Measurements from ENCODE around the gene CCRL2.

The CCRL2 gene

GRCh38 chr3:46406443-46406787 is 644 bp upstream of the CCRL2 start:
- no peak for TF ChIP-seq ZNF274 (IDR thresholded peaks at IDR 0.05; ENCODE audit: low read depth, low read length)
- H3K4me3 ChIP-seq (ENCODE audit: low read length): no peak overlapping the region

GRCh38 chr3:46407970-46408369 is 911 bp downstream of the CCRL2 start:
- TF ChIP-seq ZNF274 (IDR thresholded peaks at IDR 0.05; ENCODE audit: low read depth, low read length): no peak
- no peak overlapping the region; the same call in 1 of the 2 replicates for H3K4me3 ChIP-seq (ENCODE audit: low read length)

GRCh38 chr3:46408853-46409252 is 1.8 kb downstream of the CCRL2 start:
- TF ChIP-seq ZNF274 (IDR thresholded peaks at IDR 0.05; ENCODE audit: low read depth, low read length): no peak
- no peak overlapping the region for H3K4me3 ChIP-seq (ENCODE audit: low read length)

- no peak overlapping the region for H3K4me3 ChIP-seq (ENCODE audit: low read length)
- no peak for TF ChIP-seq ZNF274 (IDR thresholded peaks at IDR 0.05; ENCODE audit: low read depth, low read length)
Observed at GRCh38 chr3:46409739-46410489, 2.9 kb downstream of the CCRL2 start.

GRCh38 chr3:46410669-46411068 is 3.6 kb downstream of the CCRL2 start:
- H3K4me3 ChIP-seq (ENCODE audit: low read length): no peak overlapping the region
- no peak for TF ChIP-seq ZNF274 (IDR thresholded peaks at IDR 0.05; ENCODE audit: low read depth, low read length)

DNA sequence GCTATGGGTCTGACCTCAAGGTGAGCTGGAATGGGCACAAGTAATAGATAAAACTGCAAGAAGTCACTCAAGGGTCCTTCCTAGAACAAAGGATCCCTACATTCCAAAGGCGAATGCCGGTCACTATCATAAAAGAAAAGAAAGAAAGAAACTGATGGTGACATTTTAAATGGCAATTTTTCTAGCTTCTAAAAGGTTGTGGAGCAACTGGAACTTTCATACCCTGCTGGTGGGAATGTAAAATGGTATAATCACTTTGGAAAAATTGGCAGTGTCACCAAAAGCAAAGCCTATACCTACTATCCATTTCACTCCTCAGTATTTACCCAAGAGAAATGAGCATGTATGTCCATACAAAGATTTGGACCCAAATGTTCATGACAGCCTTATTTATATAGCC is 4.2 kb downstream of the CCRL2 start:
- TF ChIP-seq ZNF274 (IDR thresholded peaks at IDR 0.05; ENCODE audit: low read depth, low read length): no peak
- no peak overlapping the region for H3K4me3 ChIP-seq (ENCODE audit: low read length)

DNA sequence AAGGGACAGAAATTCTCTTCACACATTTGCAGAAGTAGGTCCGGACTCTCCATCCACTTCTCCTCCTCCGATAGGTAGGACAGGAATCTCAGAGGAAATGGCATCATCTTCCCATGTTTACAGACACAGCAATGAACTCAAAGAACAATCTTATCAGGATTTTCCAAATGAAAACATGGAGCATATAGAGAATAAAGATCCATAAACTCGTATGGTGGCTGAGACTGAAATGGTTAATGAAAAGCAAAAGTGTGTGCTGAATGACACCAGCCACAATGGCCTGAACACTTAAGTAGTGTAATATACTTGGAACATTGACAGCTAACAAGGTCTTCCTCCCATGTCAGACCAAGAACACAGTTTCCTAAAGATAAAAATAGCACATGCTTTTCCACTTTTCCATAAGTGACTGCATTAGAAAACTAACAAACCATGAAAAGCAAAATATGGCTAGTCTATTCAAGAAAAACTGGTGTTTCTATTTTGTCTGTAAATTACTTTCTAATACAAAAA is 5.8 kb downstream of the CCRL2 start:
- H3K4me3 ChIP-seq (ENCODE audit: low read length): no peak overlapping the region
- no peak for TF ChIP-seq ZNF274 (IDR thresholded peaks at IDR 0.05; ENCODE audit: low read depth, low read length)

- H3K4me3 ChIP-seq (ENCODE audit: low read length): no peak overlapping the region
- TF ChIP-seq ZNF274 (IDR thresholded peaks at IDR 0.05; ENCODE audit: low read depth, low read length): no peak
Observed at GRCh38 chr3:46413951-46414350, 6.9 kb downstream of the CCRL2 start.

DNA sequence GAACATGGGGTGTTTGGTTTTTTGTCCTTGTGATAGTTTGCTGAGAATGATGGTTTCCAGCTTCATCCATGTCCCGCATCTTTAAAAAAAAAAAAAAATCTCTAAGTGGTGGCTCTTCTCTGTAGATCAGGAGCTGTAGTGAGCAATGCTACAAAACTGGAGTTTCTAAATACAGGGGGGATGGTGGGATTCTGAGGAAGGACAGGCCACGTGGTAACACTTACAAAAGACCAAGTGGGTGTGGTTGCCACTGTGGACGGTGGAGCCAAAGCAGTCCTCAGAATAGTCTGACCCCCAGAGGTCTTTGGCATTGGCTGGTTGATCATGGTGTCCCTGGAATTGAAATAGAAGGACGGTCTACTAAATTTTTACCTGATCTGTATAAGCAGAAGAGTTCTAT is 7.7 kb downstream of the CCRL2 start:
- no peak for TF ChIP-seq ZNF274 (IDR thresholded peaks at IDR 0.05; ENCODE audit: low read depth, low read length)
- H3K4me3 ChIP-seq (ENCODE audit: low read length): no peak overlapping the region

- TF ChIP-seq ZNF274 (IDR thresholded peaks at IDR 0.05; ENCODE audit: low read depth, low read length): no peak
- H3K4me3 ChIP-seq (ENCODE audit: low read length): no peak overlapping the region
Observed at GRCh38 chr3:46416125-46416810, 9.2 kb downstream of the CCRL2 start.

DNA sequence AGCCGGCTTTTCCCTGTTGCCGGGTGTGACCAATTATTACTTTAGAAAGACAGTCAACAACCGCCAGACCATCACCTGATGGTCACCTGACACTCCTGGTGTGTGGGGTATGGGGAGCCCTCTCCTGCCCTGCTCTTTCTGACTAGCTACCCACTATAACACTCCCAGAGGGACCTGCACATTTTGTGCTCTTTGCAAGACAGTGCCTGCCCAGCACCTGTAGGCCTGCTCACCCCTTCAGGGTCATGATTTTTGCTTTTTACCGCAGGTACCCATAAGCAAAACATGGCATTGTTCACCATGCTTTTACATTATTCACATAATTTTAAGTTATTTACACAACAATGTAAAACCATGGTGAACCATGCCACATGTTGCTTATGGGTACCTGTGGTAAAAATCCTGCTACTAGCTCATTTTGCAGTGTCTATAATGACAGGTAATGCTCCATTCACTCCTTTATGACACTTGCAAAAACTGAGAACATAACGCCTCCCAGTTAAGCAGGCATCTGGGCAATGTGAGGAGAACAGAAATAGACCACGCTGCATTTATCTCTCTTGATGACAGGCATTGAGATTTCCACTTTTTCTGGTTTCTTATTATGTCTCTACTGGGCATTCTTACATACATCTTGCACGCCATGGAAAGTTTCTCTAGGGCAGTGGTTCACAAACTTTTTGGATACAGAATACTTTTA is 9.9 kb downstream of the CCRL2 start:
- no peak for TF ChIP-seq ZNF274 (IDR thresholded peaks at IDR 0.05; ENCODE audit: low read depth, low read length)
- no peak overlapping the region for H3K4me3 ChIP-seq (ENCODE audit: low read length)

DNA sequence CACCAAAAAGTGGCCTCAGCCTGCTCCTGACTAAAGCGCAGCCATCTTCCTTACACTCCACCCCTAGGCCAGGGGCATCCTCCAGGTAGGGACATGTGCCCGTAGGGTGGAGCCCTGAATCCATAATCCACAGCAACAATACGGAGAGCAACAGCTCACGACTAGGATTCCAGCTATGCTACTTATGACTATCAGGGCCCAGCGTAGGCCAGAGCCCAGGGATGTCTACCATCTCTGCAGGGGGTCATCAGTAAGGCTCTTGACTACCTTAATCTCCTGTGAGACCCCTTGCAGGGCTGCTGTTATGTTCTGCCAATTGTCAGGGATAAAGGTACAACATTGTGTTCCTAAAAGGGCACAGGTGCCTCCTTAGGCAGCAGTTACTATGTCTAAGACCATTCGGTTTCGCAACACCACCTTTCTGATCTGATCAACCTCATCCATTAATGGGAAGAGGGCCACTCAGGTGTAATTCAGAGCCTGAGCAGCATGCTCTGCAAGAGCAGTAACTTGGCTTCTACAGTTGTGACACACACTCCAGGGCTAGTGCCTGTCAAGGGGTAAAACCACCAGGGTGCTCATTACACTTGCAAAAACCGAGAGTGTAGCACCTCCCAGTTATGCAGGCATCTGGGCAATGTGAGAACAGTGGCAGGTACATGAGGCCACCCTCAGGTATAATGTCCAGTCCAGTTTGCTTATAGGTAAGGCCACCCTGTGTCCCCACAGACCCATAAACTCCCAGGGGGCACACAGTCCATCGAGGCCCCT is 11.0 kb downstream of the CCRL2 start:
- TF ChIP-seq ZNF274 (IDR thresholded peaks at IDR 0.05; ENCODE audit: low read depth, low read length): no peak
- no peak overlapping the region for H3K4me3 ChIP-seq (ENCODE audit: low read length)

DNA sequence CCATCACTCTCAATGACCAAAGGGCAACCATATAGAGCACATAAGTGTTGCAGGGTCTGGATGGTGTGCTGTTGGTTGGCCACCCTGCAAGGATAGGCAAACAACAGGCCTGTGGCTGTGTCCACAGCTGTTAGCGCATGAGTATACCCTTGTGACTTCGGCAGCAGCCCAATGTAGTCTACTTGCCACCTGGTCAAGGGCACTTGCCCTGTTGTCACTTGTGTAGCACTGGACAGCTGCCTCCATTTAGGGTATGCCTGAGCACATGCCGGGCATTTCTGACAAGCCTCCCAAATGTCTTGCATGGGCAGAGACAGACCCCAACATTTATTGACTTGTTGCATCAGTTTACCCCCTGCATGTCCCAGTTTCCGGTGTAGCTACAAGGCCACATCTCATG is 12.8 kb downstream of the CCRL2 start:
- no peak for TF ChIP-seq ZNF274 (IDR thresholded peaks at IDR 0.05; ENCODE audit: low read depth, low read length)
- no peak overlapping the region for H3K4me3 ChIP-seq (ENCODE audit: low read length)

- no peak overlapping the region for H3K4me3 ChIP-seq (ENCODE audit: low read length)
- no peak for TF ChIP-seq ZNF274 (IDR thresholded peaks at IDR 0.05; ENCODE audit: low read depth, low read length)
Observed at GRCh38 chr3:46420931-46421330, 13.9 kb downstream of the CCRL2 start.
